Right lobe of liver (tissue), 4 donors: ENCODE measurements around the gene TOR1AIP2.

Experiments
- CTCF ChIP-seq, 4 donors: fragments of 200-600 bp in 3 of 4; fragments of 450-650 bp in 1 of 4; IDR thresholded peaks; one replicate each; pipeline versions ENCODE4 v1.5.1 to v1.8.0; 2016 to 2022; ENCODE audit warnings: antibody characterized with exemption in 4 of 4, mild to moderate bottlenecking in 2 of 4
- POLR2A ChIP-seq: fragments of 450-650 bp; IDR thresholded peaks from one replicate; pipeline ENCODE4 v1.6.1; 2017; ENCODE audit warnings: antibody characterized with exemption, mild to moderate bottlenecking
- donor health status: DM: no; HTN: no; CAD: no.
- donor health status: DM: no; HTN: no; CAD: no.
- donor health status: DM: no; HTN: yes; CAD: no.

- TF ChIP-seq CTCF (IDR thresholded peaks at IDR 0.05) (no peak), POLR2A (no peak)
These were observed 83.5 kb downstream of the TOR1AIP2 start for GRCh38 chr1:179794146-179794545.
